Activated naive CD8-positive, alpha-beta T cell treated with anti-CD3 and anti-CD28 coated beads, Interleukin-2, amount 50 U/mL, for 16 hours (primary cell): ENCODE measurements around the gene ALLC.

ENCODE experiments used
- DNase-seq: peaks from one replicate; pipeline ENCODE4 v3.0.0-alpha.2; 2020; ENCODE audit warnings: low read depth, low spot score

The ALLC gene

GRCh38 chr2:3639015-3639630 lies 18.9 kb upstream of the ALLC start:
- DNase-seq: no peak

DNA sequence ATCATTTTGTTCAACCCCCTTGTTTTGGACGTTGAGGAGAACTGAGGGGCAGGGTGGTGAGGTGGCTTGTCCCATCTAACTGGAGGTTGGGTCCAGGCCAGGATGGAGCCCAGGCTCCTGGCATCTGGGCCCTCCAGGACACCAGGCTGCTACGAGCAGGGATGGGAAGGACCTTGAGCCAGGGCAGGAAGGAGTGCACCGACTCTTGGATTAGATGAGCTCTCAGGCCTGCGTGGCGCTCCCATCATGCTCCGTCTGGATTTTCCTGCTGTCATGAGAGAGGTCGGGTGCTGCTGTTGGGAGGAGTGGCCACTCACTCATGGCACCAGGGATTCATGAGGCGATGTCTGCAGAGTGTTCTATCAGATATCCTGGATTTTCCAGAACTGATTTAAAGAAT lies 18.3 kb upstream of the ALLC start:
- no peak for DNase-seq

- DNase-seq: no peak
Measured at GRCh38 chr2:3641181-3641580, 16.8 kb upstream of the ALLC start.

DNA sequence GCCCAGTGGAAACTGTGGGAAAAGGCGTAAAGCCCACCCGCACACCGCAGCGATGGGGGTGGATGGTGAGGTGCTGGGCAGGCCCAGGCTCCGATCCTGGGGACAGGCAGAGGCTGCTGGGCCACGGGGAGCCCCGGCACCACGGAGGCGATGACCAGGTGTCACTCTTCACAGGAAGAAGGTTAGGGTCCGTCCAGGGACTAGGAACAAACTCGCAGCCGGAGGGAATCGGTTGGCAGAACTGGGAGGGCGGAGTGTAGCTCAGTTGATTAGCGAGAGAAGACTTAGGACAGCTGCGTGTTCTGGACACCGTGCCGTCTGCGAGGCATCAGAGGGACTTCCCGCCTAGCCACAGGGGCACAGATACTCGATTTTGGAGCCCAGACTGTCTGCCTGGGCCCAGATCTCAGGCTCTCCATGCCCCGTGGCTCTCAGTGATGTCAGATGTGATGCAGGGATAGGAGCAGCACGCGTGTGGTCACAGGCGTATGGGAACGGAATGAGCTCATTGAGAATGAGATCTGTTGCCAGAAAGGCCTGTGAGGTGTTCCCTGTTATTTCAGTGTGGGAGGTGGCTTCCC lies 16.1 kb upstream of the ALLC start:
- DNase-seq: no peak

GRCh38 chr2:3642521-3643215 lies 15.3 kb upstream of the ALLC start:
- DNase-seq: no peak

- DNase-seq: no peak
Measured at GRCh38 chr2:3643371-3644245, 14.4 kb upstream of the ALLC start.

GRCh38 chr2:3644246-3644525 lies 13.8 kb upstream of the ALLC start:
- no peak for DNase-seq

DNA sequence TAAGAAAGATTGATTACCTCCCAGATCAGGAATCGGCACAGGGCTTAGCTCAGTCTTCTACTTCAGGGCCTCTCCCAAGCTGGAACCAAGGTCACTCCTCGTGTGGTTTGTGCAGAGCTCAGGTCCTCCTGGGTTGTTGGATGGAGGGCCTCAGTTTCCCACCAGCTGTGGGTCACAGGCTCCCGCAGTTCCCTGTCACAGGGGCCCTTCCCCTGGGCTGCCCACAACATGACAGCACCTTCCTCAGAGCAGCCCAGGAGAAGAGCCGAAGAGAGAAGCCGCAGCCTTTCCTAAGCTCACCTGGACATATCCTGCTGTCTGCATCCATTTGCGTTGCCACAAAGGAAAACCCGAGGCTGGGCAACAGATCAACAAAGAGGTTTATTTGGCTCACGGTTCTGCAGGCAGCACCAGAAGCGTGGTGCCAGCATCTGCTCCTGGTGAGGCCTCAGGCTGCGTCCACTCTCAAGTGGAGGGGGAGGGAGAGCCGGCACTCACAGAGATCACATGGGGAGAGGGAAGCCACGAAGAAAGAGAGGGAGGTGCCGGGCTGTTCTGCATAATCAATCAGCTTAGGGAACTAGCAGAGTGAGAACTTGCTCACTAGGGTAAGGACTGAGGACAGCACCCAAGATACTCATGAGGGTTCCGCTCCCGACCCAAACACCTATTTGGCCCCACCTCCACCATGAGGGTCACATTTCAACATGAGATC lies 13.0 kb upstream of the ALLC start:
- no peak for DNase-seq

DNA sequence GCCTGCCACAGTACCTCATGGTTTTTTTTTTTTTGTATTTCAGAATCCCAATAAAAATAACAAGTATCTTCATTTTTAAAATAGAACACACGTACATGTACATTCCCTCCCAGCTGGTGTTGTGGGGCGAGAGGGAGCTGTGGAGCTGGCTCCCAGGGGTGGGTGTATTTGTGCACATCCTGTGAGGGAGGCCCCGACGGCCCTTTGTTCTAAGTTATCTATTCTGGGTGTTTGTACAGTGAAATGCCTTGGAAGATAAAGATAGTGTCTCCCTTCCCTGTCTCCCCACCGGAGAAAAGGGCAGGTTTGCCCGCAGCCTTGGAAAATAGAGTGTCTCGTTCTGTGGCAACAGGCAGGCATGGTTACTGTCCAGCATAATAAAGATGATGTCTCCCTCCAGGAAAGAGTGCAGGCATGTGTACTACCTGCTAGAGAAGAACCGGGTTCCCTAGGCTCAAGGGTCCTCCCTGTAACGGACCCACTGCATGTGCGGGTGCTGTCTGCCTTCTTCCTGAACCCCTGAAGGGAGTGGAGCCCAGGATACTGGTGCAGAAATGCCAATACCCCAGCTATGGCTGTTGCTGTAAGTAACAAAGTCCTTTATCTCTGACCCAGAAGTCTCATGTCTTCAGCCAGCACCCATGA lies 12.1 kb upstream of the ALLC start:
- no peak for DNase-seq

GRCh38 chr2:3646446-3646845 lies 11.6 kb upstream of the ALLC start:
- no peak for DNase-seq

DNA sequence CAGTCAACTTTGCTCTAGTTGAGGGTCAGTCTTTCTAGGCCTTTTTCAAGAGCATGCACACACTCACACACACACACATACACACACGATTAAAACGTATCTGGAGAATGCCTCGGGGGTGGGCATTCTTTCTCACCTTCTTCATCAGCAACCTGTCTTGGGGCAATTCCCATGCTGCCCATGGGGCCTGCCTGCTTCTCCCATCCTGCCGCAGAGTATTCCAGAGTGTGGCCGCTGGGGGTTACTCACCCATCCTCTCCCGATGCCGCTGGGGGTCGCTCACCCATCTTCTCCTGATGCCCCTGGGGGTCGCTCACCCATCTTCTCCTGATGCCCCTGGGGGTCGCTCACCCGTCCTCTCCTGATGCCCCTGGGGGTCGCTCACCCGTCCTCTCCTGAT lies 10.8 kb upstream of the ALLC start:
- DNase-seq: no peak

DNA sequence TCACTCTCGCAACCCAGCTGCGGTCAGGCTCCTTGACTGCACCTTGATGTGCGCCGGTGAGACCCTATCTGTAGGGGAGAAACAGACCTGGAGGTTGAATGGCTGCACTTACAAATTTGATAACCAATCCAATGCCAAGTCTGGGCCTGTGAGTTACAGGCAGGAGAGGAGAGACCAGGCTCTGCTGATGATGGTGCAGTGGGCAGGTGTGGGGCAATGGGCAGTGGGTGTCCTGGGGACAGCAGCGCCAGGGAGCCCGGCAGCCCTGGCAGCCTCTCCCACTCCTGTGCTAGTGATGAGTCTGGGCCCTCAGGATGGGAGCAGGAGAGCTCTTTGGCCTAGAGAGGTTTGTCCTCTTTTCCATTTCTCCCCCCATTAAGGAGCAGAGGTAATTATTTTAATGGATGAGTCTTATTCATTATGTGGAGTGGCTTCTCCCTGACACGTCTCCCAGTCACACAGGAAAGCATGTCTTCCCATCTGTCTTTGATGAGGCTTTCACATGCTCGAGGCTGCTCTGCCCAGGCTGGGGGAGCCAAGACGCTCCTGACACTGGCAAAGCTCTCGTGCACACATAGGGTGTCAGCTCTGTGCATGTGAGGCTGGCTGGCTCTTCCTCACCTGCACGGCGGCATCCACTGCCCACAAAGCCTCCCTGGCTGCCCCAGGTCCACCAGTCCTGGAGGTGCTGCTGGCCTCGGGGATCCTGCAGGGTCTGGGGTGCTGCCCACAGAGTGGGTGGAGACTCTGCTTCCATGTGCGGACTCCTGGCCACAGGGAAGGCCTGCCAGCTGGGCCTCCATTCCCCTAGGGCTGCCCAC lies 10.0 kb upstream of the ALLC start:
- DNase-seq: no peak

DNA sequence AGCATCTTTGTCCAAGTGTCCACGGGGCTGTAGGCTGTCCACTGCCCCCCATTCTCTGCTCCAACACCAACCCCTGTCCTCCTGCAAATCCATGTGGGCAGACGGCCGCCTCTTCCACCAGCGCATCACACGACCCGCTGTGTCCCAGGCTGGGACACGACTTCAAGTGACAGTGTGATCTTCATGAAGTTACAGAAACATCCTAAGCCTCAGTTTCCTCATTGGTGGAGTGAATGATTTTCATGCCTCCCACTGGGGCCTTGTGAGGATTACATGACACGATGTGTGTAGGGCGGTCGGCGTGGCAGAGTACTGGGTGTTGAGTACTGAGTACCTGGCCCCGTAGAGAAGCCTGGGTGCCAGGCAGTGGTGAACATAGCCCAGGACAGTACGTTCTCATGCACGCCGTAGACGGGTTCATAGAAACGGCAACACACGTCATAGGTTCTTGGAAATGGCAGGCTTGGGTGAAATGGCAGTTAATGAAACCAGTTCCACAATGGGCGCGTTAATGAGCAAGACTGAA lies 9.3 kb upstream of the ALLC start:
- no peak for DNase-seq

DNA sequence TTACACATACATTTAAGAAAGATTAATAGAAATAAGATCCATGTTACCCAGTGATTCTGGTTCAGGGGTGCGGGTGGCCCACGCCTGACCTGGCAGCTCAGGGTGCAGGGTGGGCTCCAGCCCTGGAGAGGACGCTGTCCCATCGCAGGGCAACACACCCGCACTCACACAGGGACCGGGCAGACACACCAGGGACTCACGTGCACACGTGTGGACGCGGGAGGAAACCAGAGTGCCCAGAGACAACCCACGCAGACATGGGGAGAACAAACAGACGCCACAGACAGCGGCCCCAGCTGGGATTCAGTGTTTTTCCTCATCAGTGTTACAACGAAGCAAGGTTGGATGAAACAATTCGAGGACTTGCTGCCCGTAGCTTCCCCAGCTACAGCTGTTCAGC lies 8.4 kb upstream of the ALLC start:
- no peak for DNase-seq

DNA sequence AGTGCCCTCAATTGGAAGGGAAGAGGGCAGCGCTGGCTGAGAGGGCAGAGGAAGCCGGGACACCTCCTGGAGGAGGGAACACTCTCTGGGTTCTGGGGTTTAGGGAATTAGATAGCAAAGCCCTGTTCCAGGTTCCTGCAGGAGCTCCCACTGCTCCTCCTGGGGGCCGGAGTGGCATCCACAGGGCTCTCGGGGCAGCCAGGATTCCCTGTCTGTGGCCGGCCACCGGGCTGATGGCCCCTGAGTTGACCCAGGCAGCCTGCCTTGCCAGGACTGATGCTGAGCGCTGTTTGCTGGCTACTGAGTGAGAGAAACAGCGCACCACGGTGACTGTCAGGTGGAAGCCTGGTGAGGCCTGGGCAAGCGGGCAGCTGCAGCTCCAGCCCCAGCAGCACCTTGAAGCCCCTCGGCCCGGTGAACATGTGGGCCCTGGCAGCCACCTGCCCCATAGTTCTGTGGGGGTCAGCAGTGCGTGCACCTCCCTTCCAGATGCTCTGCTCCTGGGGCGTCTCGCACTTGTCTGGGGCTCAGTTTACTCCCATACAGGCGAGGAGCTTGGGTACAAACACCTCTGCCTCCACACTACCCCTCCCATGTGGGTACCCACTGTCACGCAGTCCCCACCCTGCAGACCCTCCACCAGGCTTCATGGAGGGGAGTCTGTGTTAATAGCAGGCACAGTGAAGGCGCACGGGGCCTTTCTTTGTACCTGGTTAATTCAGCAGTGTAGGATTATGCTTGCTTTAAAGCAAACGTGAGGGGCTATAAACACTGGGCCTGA lies 7.7 kb upstream of the ALLC start:
- no peak for DNase-seq

DNA sequence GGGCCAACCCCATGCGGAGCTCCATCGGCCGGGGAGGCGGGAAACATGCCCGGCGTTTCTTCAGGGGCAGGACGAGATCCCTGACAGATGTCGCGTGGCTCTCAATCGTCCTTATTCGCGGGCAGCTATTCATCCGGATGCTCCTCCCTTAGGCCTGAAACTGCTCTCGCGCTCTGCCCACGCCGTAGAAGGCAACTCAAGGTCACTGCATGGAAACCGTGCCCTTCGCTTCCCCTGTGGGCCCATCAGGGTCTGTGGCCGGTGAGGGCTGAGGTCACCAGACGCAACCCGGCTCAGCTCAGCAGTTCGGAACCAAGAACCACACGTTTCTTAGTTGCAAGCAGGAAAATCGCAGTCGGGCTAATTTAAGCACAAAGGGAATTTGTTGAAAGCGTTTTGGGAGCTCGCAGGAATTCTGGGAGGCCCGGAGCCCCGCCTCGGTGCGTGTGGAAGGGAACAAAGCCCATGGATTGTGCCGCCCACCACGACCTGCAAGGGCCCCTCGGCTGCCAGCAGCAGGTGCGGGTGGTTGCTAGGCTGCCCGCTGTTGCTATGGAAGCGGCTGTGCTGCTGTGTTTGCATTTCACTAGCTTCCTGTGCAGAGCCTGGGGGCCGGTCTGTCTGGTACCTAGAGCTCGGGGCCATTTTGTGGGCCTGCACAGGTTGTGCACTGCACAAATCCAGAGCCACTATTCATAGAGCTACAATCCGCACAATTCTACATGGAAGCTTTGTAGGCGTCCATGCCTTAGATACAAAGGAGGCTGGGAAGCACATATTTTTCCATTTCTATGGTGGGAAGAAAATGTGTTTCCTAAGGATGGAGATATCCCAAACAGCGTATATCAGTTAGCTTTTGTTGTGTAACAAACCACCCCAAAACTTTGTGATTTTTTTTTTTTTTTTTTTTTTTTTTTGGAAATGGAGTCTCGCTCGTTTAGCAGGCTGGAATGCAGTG lies 6.0 kb upstream of the ALLC start:
- peak; percentile 37 for DNase-seq

- no peak for DNase-seq
Measured at GRCh38 chr2:3652896-3653625, 4.9 kb upstream of the ALLC start.

DNA sequence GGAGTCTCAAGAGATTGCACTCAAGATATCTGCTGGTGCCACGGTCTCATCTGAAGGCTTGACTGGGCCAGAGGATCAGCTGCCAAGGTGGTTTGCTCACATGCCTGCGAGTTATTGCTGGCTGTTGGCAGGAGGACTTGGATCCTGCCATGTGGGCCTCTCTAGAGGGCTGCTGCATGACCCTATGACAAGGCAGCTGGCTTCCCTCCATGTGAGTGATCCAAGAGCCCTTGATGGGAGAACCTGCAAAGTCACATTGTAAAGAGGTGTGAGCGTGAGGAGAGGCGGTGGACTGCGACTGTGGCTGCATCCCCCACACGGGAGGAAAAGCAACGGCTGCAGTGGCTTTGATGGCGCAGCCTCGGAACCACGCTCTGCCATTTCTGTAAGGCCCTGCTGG lies 4.0 kb upstream of the ALLC start:
- DNase-seq: no peak
